GM06990 (cell line): ENCODE data around the gene IGFBP4.

Experiments used
- DNase-seq: peaks from one replicate; pipeline ENCODE4 v3.0.0-alpha.2; 2011; ENCODE audit not compliant: insufficient read length; ENCODE audit errors: extremely low read depth
- H3K27me3 ChIP-seq: replicated peaks from 2 replicates; pipeline ENCODE4 v1.6.0; 2011; ENCODE audit warnings: low read length; ENCODE audit not compliant: control insufficient read depth, insufficient read depth
- H3K36me3 ChIP-seq: 2 replicates; pipeline ENCODE4 v1.5.1; 2011; ENCODE audit warnings: low read length; ENCODE audit not compliant: control insufficient read depth, insufficient read depth
- H3K4me3 ChIP-seq: replicated peaks from 2 replicates; pipeline ENCODE4 v1.5.1; 2011; ENCODE audit warnings: low read depth, mild to moderate bottlenecking, control low read depth, low read length
- CTCF ChIP-seq: IDR thresholded peaks from 2 replicates; pipeline ENCODE4 v1.5.1; 2011; ENCODE audit warnings: low read length, control low read depth, mild to moderate bottlenecking, inconsistent platforms; ENCODE audit not compliant: insufficient read depth, poor library complexity, severe bottlenecking

The IGFBP4 gene

GRCh38 chr17:40448639-40449261 is 5.5 kb downstream of the IGFBP4 start:
- Histone ChIP-seq H3K27me3 (no peaks in the 10 kb centered on the region; the same call in 1 of the 2 replicates), H3K4me3 (no peak overlapping the region), H3K36me3 (no peaks in the 10 kb centered on the region)
- TF ChIP-seq CTCF, result no peak
- DNase-seq, result no peak

DNA sequence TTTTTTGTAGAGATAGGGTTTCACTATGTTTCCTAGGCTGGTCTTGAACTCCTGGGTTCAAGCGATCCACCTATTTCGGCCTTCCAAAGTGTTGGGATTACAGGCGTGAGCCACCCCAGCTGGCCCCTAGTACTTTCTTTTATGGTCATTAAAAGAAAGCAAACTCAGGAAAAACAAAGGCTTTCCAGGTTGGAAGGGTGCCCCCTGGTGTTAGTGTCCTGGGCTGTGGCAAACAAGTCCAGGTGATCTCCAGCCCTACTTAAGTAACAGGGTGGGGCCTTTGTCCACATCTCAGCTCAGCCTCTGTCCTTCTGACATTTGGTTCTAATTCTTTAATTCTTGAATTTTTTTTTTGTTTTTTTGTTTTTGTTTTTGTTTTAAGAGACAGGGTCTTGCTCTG is 6.9 kb downstream of the IGFBP4 start:
- Histone ChIP-seq H3K36me3 (no peaks in the 10 kb centered on the region), H3K4me3 (no peak overlapping the region), H3K27me3 (no peaks in the 10 kb centered on the region; the same call in 1 of the 2 replicates)
- DNase-seq, result no peak
- peak; percentile 80 for TF ChIP-seq CTCF

DNA sequence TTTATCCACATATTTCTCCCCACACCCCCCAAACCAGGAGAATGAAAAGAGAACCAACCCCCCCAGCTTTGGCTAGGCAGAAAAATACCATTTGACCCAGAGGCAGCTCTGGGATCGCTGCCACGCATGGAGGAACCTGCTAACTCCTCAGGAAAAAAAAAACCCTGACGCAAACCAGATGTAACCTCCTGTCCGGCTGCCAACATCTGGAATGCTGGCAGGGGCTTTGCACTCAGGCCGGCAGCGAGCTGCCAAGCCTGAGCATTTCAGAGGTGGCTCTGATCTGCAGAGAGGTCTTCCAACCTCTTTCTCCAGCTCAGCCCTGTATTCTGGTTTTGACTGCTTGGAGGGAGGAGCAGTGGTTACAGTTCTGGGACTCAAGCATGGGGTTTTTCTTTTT is 8.2 kb downstream of the IGFBP4 start:
- Histone ChIP-seq H3K27me3 (no peaks in the 10 kb centered on the region; the same call in 1 of the 2 replicates), H3K36me3 (no peaks in the 10 kb centered on the region), H3K4me3 (no peak overlapping the region)
- DNase-seq, result no peak
- TF ChIP-seq CTCF, result no peak

- no peaks in the 10 kb centered on the region for H3K36me3 ChIP-seq
- no peaks in the 10 kb centered on the region; the same call in 1 of the 2 replicates for H3K27me3 ChIP-seq
- H3K4me3 ChIP-seq, result no peak overlapping the region
- no peak for DNase-seq
- TF ChIP-seq CTCF, result no peak
Observed at GRCh38 chr17:40452216-40452787, 9.1 kb downstream of the IGFBP4 start.

- H3K27me3 ChIP-seq, result no peaks in the 10 kb centered on the region; the same call in 1 of the 2 replicates
Observed at GRCh38 chr17:40452921-40453378, 9.7 kb downstream of the IGFBP4 start.

More at GRCh38 chr17:40452921-40453378, 9.7 kb downstream of the IGFBP4 start:
- no peak for TF ChIP-seq CTCF
- no peaks in the 10 kb centered on the region for H3K36me3 ChIP-seq
- H3K4me3 ChIP-seq, result no peak overlapping the region
- no peak for DNase-seq
